Smooth muscle cell (in vitro differentiated cells): Measurements from ENCODE around the gene BRICD5. TPM values are rescaled to one million over a fixed set of nuclear protein-coding genes. Genes with fewer than 3 reads are reported as not detected.

Source experiments
- DNase-seq: peaks from one replicate; lab custom pipeline; 2025; ENCODE audit not compliant: unreplicated experiment; lab: John Stamatoyannopoulos, UW
- H2AFZ ChIP-seq: fragments of 200-600 bp; sonication (generic); 2 replicates; pipeline ENCODE4 v1.6.0; 2016; ENCODE audit warnings: antibody characterized with exemption, low read depth, mild to moderate bottlenecking
- H3F3A ChIP-seq: fragments of 200-600 bp; sonication (generic); 2 replicates; pipeline ENCODE4 v1.6.0; 2017; ENCODE audit warnings: antibody characterized with exemption, low read depth
- H3K27ac ChIP-seq: fragments of 200-600 bp; sonication (generic); 2 replicates; pipeline ENCODE4 v1.5.1; 2016; ENCODE audit warnings: low read depth, mild to moderate bottlenecking
- H3K27me3 ChIP-seq: fragments of 200-600 bp; sonication (generic); 2 replicates; pipeline ENCODE4 v1.6.1; 2016; ENCODE audit warnings: low read depth, mild to moderate bottlenecking
- H3K36me3 ChIP-seq: fragments of 200-600 bp; sonication (generic); 2 replicates; pipeline ENCODE4 v1.5.1; 2016; ENCODE audit warnings: low read depth
- H3K4me1 ChIP-seq: fragments of 200-600 bp; sonication (generic); 2 replicates; pipeline ENCODE4 v1.5.1; 2016; ENCODE audit warnings: low read depth
- H3K4me2 ChIP-seq: fragments of 200-600 bp; sonication (generic); 2 replicates; pipeline ENCODE4 v1.6.0; 2016; ENCODE audit warnings: mild to moderate bottlenecking
- H3K4me3 ChIP-seq: fragments of 200-600 bp; sonication (generic); 2 replicates; pipeline ENCODE4 v1.5.1; 2016; ENCODE audit warnings: mild to moderate bottlenecking
- H3K79me2 ChIP-seq: fragments of 200-600 bp; sonication (generic); 2 replicates; pipeline ENCODE4 v1.6.0; 2016; ENCODE audit warnings: low read depth, mild to moderate bottlenecking
- H3K9ac ChIP-seq: fragments of 200-600 bp; sonication (generic); 2 replicates; pipeline ENCODE4 v1.6.0; 2016; ENCODE audit warnings: low read depth
- H3K9me3 ChIP-seq: fragments of 200-600 bp; sonication (generic); replicated peaks from 2 replicates; pipeline ENCODE4 v1.5.1; 2016; ENCODE audit warnings: low read depth
- H4K20me1 ChIP-seq: fragments of 200-600 bp; sonication (generic); 2 replicates; pipeline ENCODE4 v1.6.0; 2016; ENCODE audit warnings: low read depth
- CTCF ChIP-seq: fragments of 200-600 bp; sonication (generic); IDR thresholded peaks from 2 replicates; pipeline ENCODE4 v1.5.1; 2017; ENCODE audit warnings: borderline replicate concordance, mild to moderate bottlenecking, antibody characterized with exemption; ENCODE audit not compliant: insufficient read depth, poor library complexity, severe bottlenecking
- WGBS: methylation state at CpG from one replicate; pipeline ENCODE4 v1.1.7; 2016; ENCODE audit warnings: low lambda C conversion rate; 5-methylcytosine and 5-hydroxymethylcytosine counted together
- polyA plus RNA-seq: library from polyadenylated mRNA; unstranded; fragments of >200 nt; fragmentation: Nextera tagmentation; extraction: Ambion mirVana; gene quantifications from 2 replicates; pipeline ENCODE4 v1.2.1, GENCODE V29; 2016
- total RNA-seq: library from RNA; depleted of rRNA; stranded (reverse); fragments of >200 nt; gene quantifications from 2 replicates; pipeline ENCODE4 v1.2.3, GENCODE V29; 2014

Gene BRICD5
- total and polyA plus RNA-seq, 2 experiments from 2014 or later: 2.0 to 4.7 TPM

DNA sequence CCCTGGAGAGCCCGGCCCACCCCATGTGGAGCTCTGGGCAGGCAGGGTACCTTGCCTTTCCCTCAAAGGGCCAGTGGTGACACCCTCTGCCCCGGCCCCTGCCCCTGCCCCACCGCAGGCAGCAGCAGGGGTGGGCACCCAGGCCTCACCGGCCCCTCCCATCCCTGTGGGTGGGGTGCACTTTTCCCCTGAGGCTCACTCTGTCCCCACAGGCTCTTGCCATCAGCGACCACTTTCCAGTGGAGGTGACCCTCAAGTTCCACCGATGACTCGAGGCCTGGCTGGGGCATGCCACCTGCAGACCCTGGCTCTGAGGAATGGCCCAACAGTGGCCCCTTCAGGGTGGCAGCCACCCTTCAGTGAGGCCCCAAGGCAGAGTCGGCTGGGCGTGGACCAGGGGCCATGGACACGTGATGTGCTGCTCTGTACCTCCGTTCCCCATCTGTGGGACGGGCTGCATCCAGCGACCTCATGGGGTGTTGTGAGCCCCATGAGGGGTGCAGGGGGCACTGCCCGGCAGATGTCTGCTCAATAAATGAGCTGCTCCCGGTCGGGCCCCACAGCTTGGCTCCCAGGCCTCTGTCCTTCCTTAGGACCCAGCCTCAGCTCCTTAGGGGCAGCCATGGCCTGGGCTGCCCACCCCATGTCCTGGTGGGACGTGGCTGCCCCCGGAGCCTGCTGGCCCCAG lies 27.6 kb upstream of the BRICD5 start:
- TF ChIP-seq CTCF: no peak
- Histone ChIP-seq H3K9me3 (no peaks in the 10 kb centered on the region), H3K79me2 (no peaks in the 10 kb centered on the region), H3K36me3 (no peaks in the 10 kb centered on the region), H3K27ac (no peak overlapping the region), H3K27me3 (peaks cover 23% of the 10 kb centered on the region), H3K9ac (no peak overlapping the region), H3K4me2 (no peak overlapping the region), H4K20me1 (peaks cover 38% of the 10 kb centered on the region), H3F3A (peaks cover 7% of the 10 kb centered on the region), H2AFZ (no peak overlapping the region), H3K4me1 (peaks cover 17% of the 10 kb centered on the region), H3K4me3 (no peak overlapping the region)
- 71% methylated on average over 18 of the region's 18 CpGs for WGBS
- DNase-seq: no peak

GRCh38 chr16:2237493-2238149 lies 27.0 kb upstream of the BRICD5 start:
- Histone ChIP-seq H3K27ac (no peak overlapping the region), H3K27me3 (peaks cover 23% of the 10 kb centered on the region), H3K4me2 (peak overlapping the region; percentile 93), H3K9me3 (no peaks in the 10 kb centered on the region), H2AFZ (no peak overlapping the region), H3K79me2 (no peaks in the 10 kb centered on the region), H4K20me1 (peaks cover 38% of the 10 kb centered on the region), H3K36me3 (no peaks in the 10 kb centered on the region), H3F3A (peaks cover 7% of the 10 kb centered on the region), H3K4me1 (peaks cover 17% of the 10 kb centered on the region), H3K9ac (no peak overlapping the region), H3K4me3 (peak overlapping the region; percentile 42)
- WGBS: 23% methylated on average over 63 of the region's 65 CpGs
- DNase-seq: no peak
- TF ChIP-seq CTCF: no peak

DNA sequence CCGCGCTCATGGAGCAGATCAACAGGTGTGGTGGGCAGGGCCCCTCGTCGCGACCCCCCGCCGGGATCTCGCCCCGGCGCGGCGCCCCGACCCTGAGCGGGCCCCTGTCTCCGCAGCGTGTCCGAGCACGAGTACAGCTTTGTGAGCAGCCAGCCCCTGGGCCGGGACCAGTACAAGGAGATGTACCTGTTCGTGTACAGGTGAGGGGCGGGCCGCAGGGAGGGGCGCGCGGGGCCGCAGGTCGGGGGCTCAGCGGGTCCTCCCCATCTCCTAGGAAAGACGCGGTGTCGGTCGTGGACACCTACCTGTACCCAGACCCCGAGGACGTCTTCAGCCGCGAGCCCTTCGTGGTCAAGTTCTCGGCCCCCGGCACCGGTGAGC lies 26.4 kb upstream of the BRICD5 start:
- Histone ChIP-seq H3K27me3 (peaks cover 23% of the 10 kb centered on the region), H3F3A (peaks cover 7% of the 10 kb centered on the region), H3K9me3 (no peaks in the 10 kb centered on the region), H3K9ac (no peak overlapping the region), H3K27ac (no peak overlapping the region), H3K79me2 (no peaks in the 10 kb centered on the region), H3K4me1 (peaks cover 17% of the 10 kb centered on the region), H2AFZ (no peak overlapping the region), H3K36me3 (no peaks in the 10 kb centered on the region), H3K4me2 (peak overlapping the region; percentile 93), H4K20me1 (peaks cover 38% of the 10 kb centered on the region), H3K4me3 (peak overlapping the region; percentile 42)
- no peak for TF ChIP-seq CTCF
- WGBS: 7% methylated on average over 19 of the region's 40 CpGs
- no peak for DNase-seq
